ENCODE results near the gene C5. TPM values are rescaled to one million over a fixed set of nuclear protein-coding genes. Genes with fewer than 3 reads are reported as not detected.

The C5 gene
- total RNA-seq, 2 experiments from 2014 or later = 1.2 to 1.3 TPM

- ChIA-PET POLR2A (interaction anchor here (0.9 to 1.9 kb wide), 3 partner anchors 9 to 24 kb away, joined by 3 to 11 read pairs (median 3); partner anchors contain the start of gene TRAF1), CTCF (interaction anchor here (1.0 to 1.1 kb wide), 2 partner anchors 16 to 36 kb away, joined by 3 read pairs; no protein-coding TSS in a partner anchor)
Observed at GRCh38 chr9:120905315-120906164, 144.5 kb downstream of the C5 start.

GRCh38 chr9:120904978-120905301 is 145.1 kb downstream of the C5 start:
- POLR2A ChIA-PET = interaction anchor here (0.9 to 1.9 kb wide), 5 partner anchors 8 to 26 kb away, joined by 3 to 11 read pairs (median 3); partner anchors contain the start of gene TRAF1
- CTCF ChIA-PET = interaction anchor here (1.0 to 1.1 kb wide), 2 partner anchors 16 to 36 kb away, joined by 3 read pairs; no protein-coding TSS in a partner anchor

- ChIA-PET CTCF (interaction anchor here (1.0 kb wide), 1 partner anchor 17 kb away, joined by 3 read pairs; no protein-coding TSS in a partner anchor), POLR2A (interaction anchor here (0.6 to 1.9 kb wide), 8 partner anchors 8 to 35 kb away, joined by 3 to 11 read pairs (median 4); partner anchors contain the start of gene TRAF1)
Observed at GRCh38 chr9:120904061-120904977, 145.8 kb downstream of the C5 start.

GRCh38 chr9:120902569-120903535 is 147.2 kb downstream of the C5 start:
- POLR2A ChIA-PET = interaction anchor here (0.9 to 1.4 kb wide), 4 partner anchors 10 to 60 kb away, joined by 3 to 5 read pairs (median 4); partner anchors contain the start of gene PSMD5
- CTCF ChIA-PET = no interaction called here

Other genes with a start within 250 kb of the C5 start
- 10 to 100 TPM; 63.0 to 68.1 TPM for gene PSMD5, start 207.4 kb downstream of the C5 start, total RNA-seq
- gene PHF19, start 173.1 kb downstream of the C5 start, total RNA-seq = 100 to 1,000 TPM; 174 TPM
- 100 to 1,000 TPM; 260 to 261 TPM for gene TRAF1, start 123.5 kb downstream of the C5 start, total RNA-seq
- 10 to 100 TPM; 57.0 to 59.0 TPM for gene CNTRL, start 24.7 kb upstream of the C5 start, total RNA-seq
- gene RAB14, start 151.6 kb upstream of the C5 start, total RNA-seq = 10 to 100 TPM; 66.5 to 68.9 TPM
- 1 to 10 TPM; 1.6 to 1.8 TPM for gene GSN, start 217.9 kb upstream of the C5 start, total RNA-seq

All from activated CD8-positive, alpha-beta memory T cell treated with anti-CD3 and anti-CD28 coated beads for 36 hours (primary cell).